Activated CD8-positive, alpha-beta memory T cell treated with anti-CD3 and anti-CD28 coated beads for 36 hours (primary cell): ENCODE measurements around the gene HRH1. TPM values are rescaled to one million over a fixed set of nuclear protein-coding genes. Genes with fewer than 3 reads are reported as not detected.
"Not testable (repeated sequence)": the region's sequence is repeated elsewhere in the genome, so short reads cannot be mapped to it uniquely, and the experiment has no call there.

Experiments used
- CTCF ChIA-PET: fragments of 350-600 bp; sonication (Branson Sonifier 250); formaldehyde crosslinking; loops from one replicate; lab custom pipeline; 2021; ENCODE audit warnings: antibody characterized with exemption; lab: Charles Lee
- POLR2A ChIA-PET: fragments of 350-600 bp; sonication (Branson Sonifier 250); formaldehyde crosslinking; loops from one replicate; lab custom pipeline; 2021; ENCODE audit warnings: antibody characterized with exemption; lab: Charles Lee
- total RNA-seq, 2 experiments: library from RNA; stranded (reverse); gene quantifications; one replicate each; pipeline ENCODE4 v1.2.3, GENCODE V29; 2021

HRH1 gene
- total RNA-seq, 2 experiments from 2014 or later, result 0.27 to 0.46 TPM

GRCh38 chr3:11166807-11167400 is 12.6 kb downstream of the HRH1 start:
- POLR2A ChIA-PET, CTCF ChIA-PET: not testable (repeated sequence)

- ChIA-PET POLR2A (no interaction called here), CTCF (no interaction called here)
Observed at GRCh38 chr3:11167590-11167989, 13.3 kb downstream of the HRH1 start.

GRCh38 chr3:11168406-11168805 is 14.1 kb downstream of the HRH1 start:
- ChIA-PET CTCF (no interaction called here), POLR2A (no interaction called here)

- POLR2A ChIA-PET, result no interaction called here
Observed at GRCh38 chr3:11168881-11169805, 14.8 kb downstream of the HRH1 start.

GRCh38 chr3:11170052-11170770 is 15.9 kb downstream of the HRH1 start:
- CTCF ChIA-PET, result no interaction called here
- POLR2A ChIA-PET, result no interaction called here

More at GRCh38 chr3:11168881-11169805, 14.8 kb downstream of the HRH1 start:
- CTCF ChIA-PET, result interaction anchor here (0.6 kb wide), 1 partner anchor 88 kb away, joined by 4 read pairs; no protein-coding TSS in a partner anchor

GRCh38 chr3:11172096-11172690 is 17.9 kb downstream of the HRH1 start:
- POLR2A ChIA-PET, result no interaction called here
- CTCF ChIA-PET, result no interaction called here

GRCh38 chr3:11173828-11174465 is 19.7 kb downstream of the HRH1 start:
- ChIA-PET CTCF (no interaction called here), POLR2A (no interaction called here)

- ChIA-PET CTCF (no interaction called here), POLR2A (no interaction called here)
Observed at GRCh38 chr3:11178421-11178820, 24.1 kb downstream of the HRH1 start.

- POLR2A ChIA-PET, CTCF ChIA-PET: not testable (repeated sequence)
Observed at GRCh38 chr3:11184328-11184969, 30.2 kb downstream of the HRH1 start.

GRCh38 chr3:11185144-11185543 is 30.9 kb downstream of the HRH1 start:
- POLR2A ChIA-PET, result no interaction called here
- CTCF ChIA-PET, result no interaction called here

- ChIA-PET POLR2A (no interaction called here), CTCF (no interaction called here)
Observed at GRCh38 chr3:11185564-11186317, 31.4 kb downstream of the HRH1 start.

- ChIA-PET POLR2A (no interaction called here), CTCF (no interaction called here)
Observed at GRCh38 chr3:11186318-11186692, 32.0 kb downstream of the HRH1 start.

- CTCF ChIA-PET, result no interaction called here
Observed at GRCh38 chr3:11186771-11187191, 32.5 kb downstream of the HRH1 start.

GRCh38 chr3:11187681-11188080 is 33.4 kb downstream of the HRH1 start:
- ChIA-PET CTCF (no interaction called here), POLR2A (no interaction called here)

More at GRCh38 chr3:11186771-11187191, 32.5 kb downstream of the HRH1 start:
- POLR2A ChIA-PET, result no interaction called here

- POLR2A ChIA-PET, result no interaction called here
- CTCF ChIA-PET, result no interaction called here
Observed at GRCh38 chr3:11188231-11188630, 33.9 kb downstream of the HRH1 start.

- ChIA-PET POLR2A (no interaction called here), CTCF (interaction anchor here (1.0 to 1.6 kb wide), 3 partner anchors 40 to 135 kb away, joined by 3 read pairs; no protein-coding TSS in a partner anchor)
Observed at GRCh38 chr3:11195201-11195600, 40.9 kb downstream of the HRH1 start.

GRCh38 chr3:11195721-11196332 is 41.5 kb downstream of the HRH1 start:
- POLR2A ChIA-PET, result no interaction called here
- CTCF ChIA-PET, result interaction anchor here (1.0 to 1.6 kb wide), 3 partner anchors 41 to 135 kb away, joined by 3 read pairs; no protein-coding TSS in a partner anchor

GRCh38 chr3:11197484-11197883 is 43.2 kb downstream of the HRH1 start:
- POLR2A ChIA-PET, result no interaction called here
- CTCF ChIA-PET, result no interaction called here
